Sigmoid colon (tissue), 7 donors: ENCODE data around the gene DHPS. TPM values are rescaled to one million over a fixed set of nuclear protein-coding genes. Genes with fewer than 3 reads are reported as not detected.

Source experiments
- DNase-seq: peaks from one replicate; pipeline ENCODE4 v3.0.0-alpha.2; 2019
- H3K27ac ChIP-seq, 4 donors: fragments of 200-600 bp; sonication (generic); one replicate each; pipeline ENCODE4 v1.5.1; 2016 to 2019; ENCODE audit warnings: mild to moderate bottlenecking in 1 of 4
- H3K27me3 ChIP-seq, 3 donors: fragments of 200-600 bp; sonication (generic); one replicate each; pipeline ENCODE4 v1.5.1; 2019; ENCODE audit warnings: mild to moderate bottlenecking in 1 of 3
- H3K36me3 ChIP-seq, 4 donors: fragments of 200-600 bp; sonication (generic); one replicate each; pipeline ENCODE4 v1.5.1; 2016 to 2019
- H3K4me1 ChIP-seq, 4 donors: fragments of 200-600 bp; sonication (generic); one replicate each; pipeline ENCODE4 v1.5.1; 2017 to 2019
- H3K4me3 ChIP-seq, 4 donors: fragments of 200-600 bp; sonication (generic); one replicate each; pipeline ENCODE4 v1.5.1; 2017 to 2019; ENCODE audit warnings: mild to moderate bottlenecking in 2 of 4, moderate library complexity in 1 of 4
- H3K9me3 ChIP-seq, 4 donors: fragments of 200-600 bp in 3 of 4; sonication (generic) in 3 of 4; one replicate each; pipeline versions ENCODE4 v1.5.1 to v1.6.1; 2013 to 2019
- EP300 ChIP-seq, 4 donors: sonication (generic); formaldehyde crosslinking; IDR thresholded peaks; one replicate each; pipeline ENCODE4 v1.6.1; 2017; ENCODE audit warnings: antibody characterized with exemption in 4 of 4
- POLR2A ChIP-seq, 2 donors: fragments of 450-650 bp; IDR thresholded peaks; one replicate each; pipeline ENCODE4 v1.6.1; 2016; ENCODE audit warnings: antibody characterized with exemption in 2 of 2, mild to moderate bottlenecking in 2 of 2, moderate library complexity in 2 of 2
- POLR2AphosphoS5 ChIP-seq, 4 donors: sonication (generic); formaldehyde crosslinking; IDR thresholded peaks; one replicate each; pipeline ENCODE4 v1.6.1; 2017; ENCODE audit warnings: antibody characterized with exemption in 4 of 4
- WGBS, 2 donors: extraction: QIAGEN DNeasy Blood & Tissue Kit; methylation state at CpG; one replicate each; pipeline ENCODE4 v1.1.7; 2013; 5-methylcytosine and 5-hydroxymethylcytosine counted together
- intact Hi-C: fragments of 100-400 bp; cut with DNase I; formaldehyde crosslinking; loops from one replicate; pipeline ENCODE4 v1.15.1; 2023
- polyA plus RNA-seq, 3 donors: library from polyadenylated mRNA; stranded (reverse); fragments of 200-250 nt; gene quantifications; one replicate each; pipeline ENCODE4 v1.2.3, GENCODE V29; 2013
- total RNA-seq, 4 donors: library from RNA; depleted of rRNA; stranded (reverse); fragments of >200 nt; gene quantifications; one replicate each; pipeline ENCODE4 v1.1.0, GENCODE V29; 2016
- TF ChIP-seq, protein P1 (sequence below), 4 experiments: fragments of 450-650 bp in 3 of 4; fragments of 200-600 bp in 1 of 4; IDR thresholded peaks; one replicate each; pipeline ENCODE4 v1.5.1; 2016 to 2019; ENCODE audit warnings: antibody characterized with exemption in 4 of 4, mild to moderate bottlenecking in 3 of 4, moderate library complexity in 2 of 4
- donor health status: healthy with polysubstance abuse.
- donor health status: Bipolar disorder and iron deficiency.
- donor health status: healthy.

Gene DHPS
- total and polyA plus RNA-seq, 7 donors: 60.3 to 160 (median 105) TPM

DNA sequence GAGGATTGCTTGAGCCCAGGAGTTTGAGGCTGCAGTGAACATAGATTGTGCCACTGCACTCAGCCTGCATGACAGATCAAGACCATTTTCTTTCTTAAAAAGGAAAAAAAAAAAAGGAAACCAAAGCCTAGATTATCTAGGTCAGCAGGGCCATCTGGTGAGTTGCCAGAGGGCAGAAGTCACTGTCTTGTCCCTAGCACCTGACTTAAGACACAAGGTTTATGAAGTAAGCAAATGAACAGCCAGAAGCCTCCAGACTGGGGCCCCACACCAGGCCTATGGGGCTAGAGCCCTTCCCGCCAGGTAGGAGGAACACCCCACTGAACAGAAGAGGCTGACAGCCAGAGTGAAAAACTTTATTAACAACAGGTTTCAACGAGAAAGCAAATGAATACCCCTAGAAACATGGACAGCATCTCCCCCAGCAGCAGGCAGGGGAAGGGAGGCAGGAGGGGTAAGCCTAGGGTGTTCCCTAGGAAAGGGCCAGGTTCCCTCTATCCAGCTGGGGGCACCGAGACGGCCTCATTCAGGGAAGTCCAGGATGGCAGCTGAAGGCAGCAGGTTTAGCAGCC is 13.9 kb downstream of the DHPS start:
- no peak for TF ChIP-seq EP300 (IDR thresholded peaks at IDR 0.05)
- Histone ChIP-seq H3K27me3 (no peaks in the 10 kb centered on the region), H3K27ac (peak overlapping the region in 2 of 4 donors; percentile 91 to 92), H3K9me3 (no peaks in the 10 kb centered on the region), H3K4me3 (peak overlapping the region in 1 of 4 donors; percentile 86), H3K36me3 (peaks cover 4 to 42% (median 10%) of the 10 kb centered on the region in 4 donors), H3K4me1 (peaks cover 0 to 47% (median 43%) of the 10 kb centered on the region in 4 donors)
- DNase-seq: no peak
- intact Hi-C loops: loop anchor here (5.0 kb wide), 1 partner anchor 56 kb away; the partner anchor contains the start of genes ZNF490 and ZNF791
- WGBS, 2 donors: 62 to 85% methylated on average over 4 of the region's 4 CpGs

DNA sequence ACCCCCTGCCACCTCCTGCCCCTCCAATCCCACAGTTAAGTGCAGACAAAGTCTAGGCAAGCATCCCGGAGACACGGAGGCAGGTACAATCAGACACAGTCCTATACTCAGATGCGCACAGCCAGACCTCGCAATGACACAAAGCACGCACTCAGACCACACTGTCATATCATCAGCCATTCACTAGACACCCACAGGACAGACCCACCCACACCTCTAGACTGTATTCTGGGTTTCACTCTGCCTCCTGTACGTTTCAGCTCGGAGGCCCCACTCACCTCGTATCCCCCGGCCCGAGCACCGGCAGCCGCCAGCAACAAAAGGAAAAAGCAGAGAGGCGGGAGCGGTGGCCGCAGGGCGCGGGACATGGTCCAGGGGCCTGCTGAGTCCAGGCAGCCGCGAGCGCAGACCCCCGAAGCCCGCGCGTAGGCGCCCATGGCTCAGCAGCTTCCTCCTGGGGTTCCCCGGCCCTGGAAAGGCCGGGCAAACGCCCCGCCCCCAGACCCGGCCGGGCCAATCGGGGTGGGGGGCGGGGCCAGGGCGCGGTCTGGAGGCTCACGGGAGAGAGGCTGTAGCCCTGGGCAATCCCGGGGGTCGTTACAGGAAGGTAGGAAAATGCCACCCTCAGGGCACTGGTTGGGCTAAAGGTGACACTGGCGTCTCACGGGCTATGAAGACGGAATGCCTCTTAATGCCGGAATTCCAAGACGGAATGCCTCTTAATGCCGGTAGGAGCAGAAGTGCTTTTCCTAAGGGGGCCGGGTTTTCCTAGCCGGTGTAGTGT is 15.2 kb downstream of the DHPS start, which contains the start of the genes MAN2B1 and WDR83:
Gene MAN2B1, minus strand, starts transcription at position 478 of the 784 bp plus-strand sequence. Its CDS starts 41 bp downstream, at position 437.
Gene WDR83, plus strand, starts transcription at position 543 of the 784 bp plus-strand sequence. CDS start 2,984 bp downstream, outside the sequence.
- DNase-seq: peak; percentile 83
- H3K27me3 ChIP-seq: no peaks in the 10 kb centered on the region
- no peaks in the 10 kb centered on the region for H3K9me3 ChIP-seq
- 1% methylated on average over 46 of the region's 46 CpGs for WGBS, 2 donors
- H3K36me3 ChIP-seq: peaks cover 5 to 45% (median 11%) of the 10 kb centered on the region in 4 donors
- intact Hi-C loops: loop anchor here (5.0 kb wide), 1 partner anchor 54 kb away; the partner anchor contains the start of genes ZNF490 and ZNF791
- TF ChIP-seq POLR2AphosphoS5 (IDR thresholded peaks at IDR 0.05) (peak in 3 of 4 donors; percentile 31 to 60 (median 54)), POLR2A (IDR thresholded peaks at IDR 0.05) (peak in 1 of 2 donors; percentile 17)
- TF ChIP-seq, protein P1, sequence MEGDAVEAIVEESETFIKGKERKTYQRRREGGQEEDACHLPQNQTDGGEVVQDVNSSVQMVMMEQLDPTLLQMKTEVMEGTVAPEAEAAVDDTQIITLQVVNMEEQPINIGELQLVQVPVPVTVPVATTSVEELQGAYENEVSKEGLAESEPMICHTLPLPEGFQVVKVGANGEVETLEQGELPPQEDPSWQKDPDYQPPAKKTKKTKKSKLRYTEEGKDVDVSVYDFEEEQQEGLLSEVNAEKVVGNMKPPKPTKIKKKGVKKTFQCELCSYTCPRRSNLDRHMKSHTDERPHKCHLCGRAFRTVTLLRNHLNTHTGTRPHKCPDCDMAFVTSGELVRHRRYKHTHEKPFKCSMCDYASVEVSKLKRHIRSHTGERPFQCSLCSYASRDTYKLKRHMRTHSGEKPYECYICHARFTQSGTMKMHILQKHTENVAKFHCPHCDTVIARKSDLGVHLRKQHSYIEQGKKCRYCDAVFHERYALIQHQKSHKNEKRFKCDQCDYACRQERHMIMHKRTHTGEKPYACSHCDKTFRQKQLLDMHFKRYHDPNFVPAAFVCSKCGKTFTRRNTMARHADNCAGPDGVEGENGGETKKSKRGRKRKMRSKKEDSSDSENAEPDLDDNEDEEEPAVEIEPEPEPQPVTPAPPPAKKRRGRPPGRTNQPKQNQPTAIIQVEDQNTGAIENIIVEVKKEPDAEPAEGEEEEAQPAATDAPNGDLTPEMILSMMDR (IDR thresholded peaks at IDR 0.05): no peak
- peak within 1 kb of the TSS; percentile 62 to 79 (median 76) for H3K4me3 ChIP-seq
- peaks cover 0 to 47% (median 43%) of the 10 kb centered on the region in 4 donors for H3K4me1 ChIP-seq
- H3K27ac ChIP-seq: peak within 1 kb of the TSS; percentile 73 to 82 (median 78)

GRCh38 chr19:12665671-12666264 is 15.9 kb downstream of the DHPS start:
- Histone ChIP-seq H3K4me1 (peaks cover 0 to 44% (median 40%) of the 10 kb centered on the region in 4 donors), H3K27ac (peak overlapping the region; percentile 73 to 82 (median 78))

DNA sequence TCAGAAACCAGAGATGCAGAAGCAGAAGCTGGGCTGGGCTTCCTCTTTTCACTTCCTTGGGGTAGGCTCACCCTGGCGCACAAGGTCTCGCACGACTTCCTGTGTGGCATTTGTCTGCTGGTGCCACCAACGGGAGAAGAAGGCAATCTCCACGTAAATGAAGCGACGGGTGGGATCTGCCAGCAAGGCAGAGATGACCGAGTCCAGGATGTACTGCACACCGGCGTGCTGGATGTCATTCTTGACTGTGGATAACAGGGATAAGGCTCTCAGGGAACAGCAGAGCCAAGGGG is 16.5 kb downstream of the DHPS start:
- Histone ChIP-seq H3K27me3 (no peaks in the 10 kb centered on the region), H3K27ac (no peak overlapping the region), H3K36me3 (peaks cover 8 to 58% (median 14%) of the 10 kb centered on the region in 4 donors), H3K4me1 (peaks cover 0 to 39% (median 35%) of the 10 kb centered on the region in 4 donors), H3K4me3 (peak overlapping the region in 3 of 4 donors; percentile 62 to 79 (median 75)), H3K9me3 (no peaks in the 10 kb centered on the region)
- intact Hi-C loops: loop anchor here (5.0 kb wide), 1 partner anchor 53 kb away; the partner anchor contains the start of genes ZNF490 and ZNF791
- no peak for DNase-seq
- TF ChIP-seq, protein P1 (IDR thresholded peaks at IDR 0.05): no peak
- no peak for TF ChIP-seq EP300 (IDR thresholded peaks at IDR 0.05)
- TF ChIP-seq POLR2AphosphoS5 (IDR thresholded peaks at IDR 0.05): no peak
- no peak for TF ChIP-seq POLR2A (IDR thresholded peaks at IDR 0.05)
- WGBS, 2 donors: 53 to 83% methylated on average over 10 of the region's 10 CpGs

More at GRCh38 chr19:12665671-12666264, 15.9 kb downstream of the DHPS start:
- Histone ChIP-seq H3K27me3 (no peaks in the 10 kb centered on the region), H3K4me3 (peak overlapping the region; percentile 62 to 79 (median 76)), H3K36me3 (peaks cover 8 to 52% (median 14%) of the 10 kb centered on the region in 4 donors), H3K9me3 (no peaks in the 10 kb centered on the region)
- TF ChIP-seq EP300 (IDR thresholded peaks at IDR 0.05): no peak
- TF ChIP-seq, protein P1 (IDR thresholded peaks at IDR 0.05): no peak
- no peak for TF ChIP-seq POLR2AphosphoS5 (IDR thresholded peaks at IDR 0.05)
- no peak for TF ChIP-seq POLR2A (IDR thresholded peaks at IDR 0.05)
- intact Hi-C loops: loop anchor here (5.0 kb wide), 1 partner anchor 53 kb away; the partner anchor contains the start of genes ZNF490 and ZNF791
- 45 to 50% methylated on average over 12 of the region's 12 CpGs for WGBS, 2 donors
- no peak for DNase-seq
